Thyroid gland (tissue), 4 donors: ENCODE data around the gene TNRC18. TPM values are rescaled to one million over a fixed set of nuclear protein-coding genes. Genes with fewer than 3 reads are reported as not detected.

ENCODE experiments used
- DNase-seq, 2 donors: peaks; one replicate each; pipeline ENCODE4 v3.0.0-alpha.2; 2019
- H3K27ac ChIP-seq, 3 donors: fragments of 200-600 bp; sonication (generic); 1 replicate in 2 of 3; 2 replicates in 1 of 3; pipeline ENCODE4 v1.5.1; 2016 to 2019; ENCODE audit warnings: mild to moderate bottlenecking in 1 of 3, moderate library complexity in 1 of 3
- H3K27me3 ChIP-seq: fragments of 200-600 bp; sonication (generic); one replicate; pipeline ENCODE4 v1.5.1; 2019
- H3K36me3 ChIP-seq, 2 donors: fragments of 200-600 bp; sonication (generic); one replicate each; pipeline ENCODE4 v1.5.1; 2016 to 2019
- H3K4me1 ChIP-seq, 2 donors: fragments of 200-600 bp; sonication (generic); one replicate each; pipeline ENCODE4 v1.5.1; 2017 to 2019
- H3K4me3 ChIP-seq, 3 donors: fragments of 200-600 bp; sonication (generic); replicated peaks in 1 of 3; 1 replicate in 2 of 3; 2 replicates in 1 of 3; pipeline ENCODE4 v1.5.1; 2016; ENCODE audit warnings: mild to moderate bottlenecking in 1 of 3
- H3K9me3 ChIP-seq: fragments of 200-600 bp; sonication (generic); one replicate; pipeline ENCODE4 v1.5.1; 2017
- CTCF ChIP-seq, 6 experiments: fragments of 200-600 bp in 3 of 6; fragments of 450-650 bp in 3 of 6; sonication (generic) in 3 of 6; IDR thresholded peaks; one replicate each; pipeline ENCODE4 v1.5.1; 2016 to 2019; ENCODE audit warnings: antibody characterized with exemption in 6 of 6, mild to moderate bottlenecking in 2 of 6, inconsistent platforms in 1 of 6, moderate library complexity in 1 of 6
- POLR2A ChIP-seq, 2 donors: fragments of 450-650 bp; IDR thresholded peaks; one replicate each; pipeline ENCODE4 v1.6.1; 2017; ENCODE audit warnings: antibody characterized with exemption in 2 of 2, mild to moderate bottlenecking in 2 of 2, moderate library complexity in 1 of 2
- WGBS, 2 donors: methylation state at CpG; one replicate each; pipeline ENCODE4 v1.1.5; 2017; 5-methylcytosine and 5-hydroxymethylcytosine counted together
- intact Hi-C: fragments of 100-400 bp; cut with DNase I; formaldehyde crosslinking; loops from one replicate; pipeline ENCODE4 v1.15.1; 2023
- total RNA-seq, 4 donors: library from RNA; depleted of rRNA; stranded (reverse); fragments of >200 nt; gene quantifications; one replicate each; pipeline ENCODE4 v1.2.3, GENCODE V29; 2016

Gene TNRC18
- total RNA-seq, 4 donors from 2014 or later = 47.0 to 173 (median 94.8) TPM

- WGBS, 2 donors = 52 to 59% methylated on average over 18 to 19 of the region's 20 CpGs
- Histone ChIP-seq H3K9me3 (no peaks in the 10 kb centered on the region), H3K36me3 (peaks cover 4 to 13% of the 10 kb centered on the region in 2 donors), H3K4me3 (no peak overlapping the region), H3K4me1 (peaks cover 24 to 45% of the 10 kb centered on the region in 2 donors), H3K27me3 (no peaks in the 10 kb centered on the region), H3K27ac (no peak overlapping the region)
- intact Hi-C loops = no loop called here
- TF ChIP-seq POLR2A (IDR thresholded peaks at IDR 0.05) (no peak), CTCF (IDR thresholded peaks at IDR 0.05) (no peak)
- DNase-seq = peak in 1 of 2 donors; percentile 31
Measured at GRCh38 chr7:5382281-5382892, 41.2 kb downstream of the TNRC18 start.

GRCh38 chr7:5381071-5381772 lies 42.4 kb downstream of the TNRC18 start:
- peak overlapping the region in 1 of 3 donors; percentile 3 for H3K27ac ChIP-seq
- 67 to 72% methylated on average over 10 to 11 of the region's 11 CpGs for WGBS, 2 donors

GRCh38 chr7:5380350-5381070 lies 43.1 kb downstream of the TNRC18 start:
- Histone ChIP-seq H3K27me3 (no peaks in the 10 kb centered on the region), H3K9me3 (no peaks in the 10 kb centered on the region), H3K36me3 (peaks cover 10 to 19% of the 10 kb centered on the region in 2 donors), H3K4me1 (peaks cover 24 to 45% of the 10 kb centered on the region in 2 donors), H3K4me3 (no peak overlapping the region), H3K27ac (peak overlapping the region in 1 of 3 donors; percentile 3)
- 93 to 97% methylated on average over 9 to 13 of the region's 20 CpGs for WGBS, 2 donors
- TF ChIP-seq POLR2A (IDR thresholded peaks at IDR 0.05) (no peak), CTCF (IDR thresholded peaks at IDR 0.05) (no peak)
- intact Hi-C loops = no loop called here
- DNase-seq = no peak

More at GRCh38 chr7:5381071-5381772, 42.4 kb downstream of the TNRC18 start:
- Histone ChIP-seq H3K36me3 (peaks cover 3 to 12% of the 10 kb centered on the region in 2 donors), H3K9me3 (no peaks in the 10 kb centered on the region), H3K4me1 (peaks cover 24 to 45% of the 10 kb centered on the region in 2 donors), H3K27me3 (no peaks in the 10 kb centered on the region), H3K4me3 (no peak overlapping the region)
- TF ChIP-seq CTCF (IDR thresholded peaks at IDR 0.05) = no peak
- DNase-seq = no peak
- intact Hi-C loops = no loop called here

- Histone ChIP-seq H3K36me3 (peaks cover 18 to 28% of the 10 kb centered on the region in 2 donors), H3K4me1 (peaks cover 24 to 43% of the 10 kb centered on the region in 2 donors), H3K27ac (no peak overlapping the region), H3K4me3 (no peak overlapping the region), H3K27me3 (no peaks in the 10 kb centered on the region), H3K9me3 (no peaks in the 10 kb centered on the region)
- no peak for TF ChIP-seq POLR2A (IDR thresholded peaks at IDR 0.05)
- TF ChIP-seq CTCF (IDR thresholded peaks at IDR 0.05) = no peak
- 85 to 89% methylated on average over 9 to 16 of the region's 17 CpGs for WGBS, 2 donors
- DNase-seq = no peak
- intact Hi-C loops = no loop called here
Measured at GRCh38 chr7:5379546-5379945, 44.1 kb downstream of the TNRC18 start.
